Activated T-helper 1 cell treated with anti-CD3 and anti-CD28 coated beads, Interleukin-12 subunit alpha, Interleukin-12 subunit beta, Interleukin-2, Interleukin-4 antibody, amounts not matched to agents 30 ng/mL and 10 ng/mL and 1 ng/mL, durations not matched to agents 14 hours and 24 hours and 36 hours (primary cell): ENCODE data around the gene TFPI. TPM values are rescaled to one million over a fixed set of nuclear protein-coding genes. Genes with fewer than 3 reads are reported as not detected.

ENCODE experiments used
- DNase-seq: peaks from one replicate; pipeline ENCODE4 v3.0.0; 2021; ENCODE audit warnings: low spot score
- H3K27ac Mint-ChIP-seq: one replicate; pipeline ENCODE4 v1.8.0; 2021; ENCODE audit warnings: mild to moderate bottlenecking, mixed read lengths
- H3K27me3 Mint-ChIP-seq: one replicate; pipeline ENCODE4 v1.8.0; 2022; ENCODE audit warnings: mild to moderate bottlenecking, moderate library complexity, mixed read lengths; ENCODE audit not compliant: insufficient read depth
- H3K36me3 Mint-ChIP-seq: one replicate; pipeline ENCODE4 v1.8.0; 2021; ENCODE audit warnings: low read depth, mixed read lengths
- H3K4me1 Mint-ChIP-seq: one replicate; pipeline ENCODE4 v1.8.0; 2021; ENCODE audit warnings: low read depth, mixed read lengths
- H3K4me3 Mint-ChIP-seq: one replicate; pipeline ENCODE4 v1.8.0; 2021; ENCODE audit warnings: mild to moderate bottlenecking, moderate library complexity, mixed read lengths
- H3K9me3 Mint-ChIP-seq: one replicate; pipeline ENCODE4 v1.8.0; 2021; ENCODE audit warnings: mixed read lengths
- intact Hi-C: fragments of 100-400 bp; cut with micrococcal nuclease; formaldehyde crosslinking; loops from one replicate; pipeline ENCODE4 v1.15.1; 2024
- total RNA-seq: library from RNA; stranded (reverse); gene quantifications from 2 replicates; pipeline ENCODE4 v1.2.3, GENCODE V29; 2022

The TFPI gene
- total RNA-seq, 1 donor from 2014 or later, result 0.60 TPM

DNA sequence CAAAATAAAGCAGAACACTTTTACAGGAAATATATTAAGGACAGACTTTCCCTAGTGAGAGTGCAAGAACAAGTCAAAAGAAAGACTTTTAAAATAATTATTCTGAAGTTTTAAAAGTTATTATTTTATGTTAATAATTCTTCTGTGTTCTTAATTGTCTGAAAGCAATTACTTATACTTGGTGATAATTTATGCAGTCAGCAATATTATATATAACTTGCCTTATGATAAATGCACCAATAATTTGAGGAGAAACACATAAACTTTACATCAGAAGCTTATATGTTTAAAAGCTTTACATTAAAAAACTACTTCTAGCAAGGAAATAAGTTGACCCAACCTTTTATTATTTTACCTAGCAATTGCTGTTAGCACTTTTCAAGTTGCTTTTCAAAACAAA, 102.7 kb downstream of the TFPI start:
- peaks cover 4% of the 10 kb centered on the region for H3K27me3 Mint-ChIP-seq
- intact Hi-C loops, result no loop called here
- no peak overlapping the region for H3K27ac Mint-ChIP-seq
- H3K4me3 Mint-ChIP-seq, result no peak overlapping the region
- no peak for DNase-seq
- H3K36me3 Mint-ChIP-seq, result no peaks in the 10 kb centered on the region
- no peaks in the 10 kb centered on the region for H3K9me3 Mint-ChIP-seq
- H3K4me1 Mint-ChIP-seq, result peaks cover 14% of the 10 kb centered on the region

DNA sequence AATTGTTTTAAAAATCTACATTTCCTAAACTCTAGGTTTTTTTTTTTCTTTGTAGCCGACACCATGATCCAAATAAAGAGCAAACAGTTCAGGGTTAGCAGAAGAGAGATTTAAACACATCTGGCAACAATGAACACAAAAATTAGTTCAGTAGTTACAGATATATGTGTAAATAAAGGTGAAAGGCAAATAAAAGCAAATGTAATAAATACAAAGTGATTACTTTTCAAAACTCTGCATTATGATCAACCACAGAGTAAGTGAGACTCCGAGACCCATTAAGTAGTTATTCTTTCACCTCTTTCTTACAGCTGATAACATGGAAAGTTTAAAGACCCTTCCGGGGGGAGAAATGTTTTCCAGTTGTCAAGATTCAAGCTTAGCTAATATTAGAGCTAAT, 106.9 kb downstream of the TFPI start:
- H3K4me1 Mint-ChIP-seq, result peaks cover 14% of the 10 kb centered on the region
- no peak for DNase-seq
- peaks cover 4% of the 10 kb centered on the region for H3K27me3 Mint-ChIP-seq
- no peaks in the 10 kb centered on the region for H3K36me3 Mint-ChIP-seq
- H3K27ac Mint-ChIP-seq, result no peak overlapping the region
- no peaks in the 10 kb centered on the region for H3K9me3 Mint-ChIP-seq
- intact Hi-C loops, result no loop called here
- peak overlapping the region; percentile 33 for H3K4me3 Mint-ChIP-seq

DNA sequence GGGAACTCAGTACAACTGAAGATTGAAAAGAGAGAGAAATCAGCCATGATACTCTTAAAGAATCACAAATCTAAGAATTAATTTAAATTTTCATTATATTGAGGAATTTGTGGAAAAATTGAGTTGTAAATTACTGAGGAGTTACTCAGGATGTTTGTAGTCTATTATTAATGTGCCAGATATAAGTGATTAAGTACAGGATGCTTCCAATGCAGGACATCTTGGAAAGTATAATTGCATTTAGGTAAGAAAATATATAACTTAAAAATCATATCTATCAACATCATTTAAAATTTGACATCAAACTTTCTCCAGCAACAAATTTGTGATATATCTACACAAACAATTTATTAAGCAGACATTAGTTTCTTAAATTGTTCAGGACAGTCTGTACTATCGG, 107.5 kb downstream of the TFPI start:
- no peaks in the 10 kb centered on the region for H3K36me3 Mint-ChIP-seq
- no peak overlapping the region for H3K27ac Mint-ChIP-seq
- peaks cover 2% of the 10 kb centered on the region for H3K27me3 Mint-ChIP-seq
- H3K9me3 Mint-ChIP-seq, result no peaks in the 10 kb centered on the region
- intact Hi-C loops, result no loop called here
- no peak overlapping the region for H3K4me3 Mint-ChIP-seq
- no peak for DNase-seq
- peaks cover 14% of the 10 kb centered on the region for H3K4me1 Mint-ChIP-seq

DNA sequence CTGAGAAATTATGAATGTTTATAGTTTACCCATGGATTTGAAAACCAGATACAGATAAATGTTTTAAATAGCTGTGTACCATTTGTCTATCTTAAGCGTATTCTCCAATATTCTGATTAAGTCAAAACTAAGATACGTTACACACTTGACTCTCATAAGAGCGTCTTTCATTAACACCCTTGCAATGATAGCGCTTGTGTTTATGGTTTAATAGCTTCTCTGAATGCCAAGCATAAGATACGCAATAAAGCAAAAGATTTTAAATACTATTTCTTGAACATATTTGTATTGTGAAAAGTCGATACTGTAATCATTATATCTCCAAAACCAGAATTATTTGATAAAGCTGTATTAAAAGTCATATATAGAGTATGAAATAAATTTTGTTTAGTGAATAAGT, 109.2 kb downstream of the TFPI start:
- Mint-ChIP-seq H3K4me1 (peaks cover 14% of the 10 kb centered on the region), H3K4me3 (no peak overlapping the region), H3K9me3 (no peaks in the 10 kb centered on the region), H3K36me3 (no peaks in the 10 kb centered on the region), H3K27ac (no peak overlapping the region), H3K27me3 (no peaks in the 10 kb centered on the region)
- intact Hi-C loops, result no loop called here
- no peak for DNase-seq

DNA sequence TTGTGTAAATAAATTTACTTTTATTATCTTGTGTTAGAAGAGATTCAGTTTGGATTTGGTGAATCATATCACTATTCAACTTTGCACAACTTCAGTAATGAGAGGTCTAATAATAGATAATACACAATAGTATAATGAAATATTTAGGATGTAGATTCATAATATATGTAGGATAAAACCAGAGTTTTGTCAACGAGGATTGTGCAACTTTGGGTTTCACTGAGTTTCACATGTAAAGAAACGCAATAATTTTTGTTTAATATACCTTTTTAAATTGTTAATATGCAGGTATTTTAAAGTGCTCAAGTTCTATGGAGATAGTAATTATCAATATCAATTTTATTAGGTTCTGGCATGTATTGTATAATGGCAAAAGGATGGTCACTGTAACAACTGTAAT, 111.5 kb downstream of the TFPI start:
- intact Hi-C loops, result no loop called here
- H3K27me3 Mint-ChIP-seq, result no peaks in the 10 kb centered on the region
- no peak overlapping the region for H3K4me3 Mint-ChIP-seq
- no peaks in the 10 kb centered on the region for H3K9me3 Mint-ChIP-seq
- no peak for DNase-seq
- no peaks in the 10 kb centered on the region for H3K36me3 Mint-ChIP-seq
- peaks cover 5% of the 10 kb centered on the region for H3K4me1 Mint-ChIP-seq
- no peak overlapping the region for H3K27ac Mint-ChIP-seq

GRCh38 chr2:187442378-187442777, 111.9 kb downstream of the TFPI start:
- Mint-ChIP-seq H3K27ac (no peak overlapping the region), H3K9me3 (no peaks in the 10 kb centered on the region), H3K27me3 (no peaks in the 10 kb centered on the region), H3K4me3 (no peak overlapping the region), H3K4me1 (peaks cover 3% of the 10 kb centered on the region), H3K36me3 (no peaks in the 10 kb centered on the region)
- intact Hi-C loops, result no loop called here
- no peak for DNase-seq

- Mint-ChIP-seq H3K36me3 (no peaks in the 10 kb centered on the region), H3K4me1 (no peaks in the 10 kb centered on the region), H3K27me3 (no peaks in the 10 kb centered on the region), H3K4me3 (no peak overlapping the region), H3K27ac (no peak overlapping the region), H3K9me3 (no peaks in the 10 kb centered on the region)
- intact Hi-C loops, result no loop called here
- DNase-seq, result no peak
Observed at GRCh38 chr2:187440101-187440675, 114.0 kb downstream of the TFPI start.

- H3K27me3 Mint-ChIP-seq, result peaks cover 4% of the 10 kb centered on the region
Observed at GRCh38 chr2:187438455-187438854, 115.8 kb downstream of the TFPI start.

DNA sequence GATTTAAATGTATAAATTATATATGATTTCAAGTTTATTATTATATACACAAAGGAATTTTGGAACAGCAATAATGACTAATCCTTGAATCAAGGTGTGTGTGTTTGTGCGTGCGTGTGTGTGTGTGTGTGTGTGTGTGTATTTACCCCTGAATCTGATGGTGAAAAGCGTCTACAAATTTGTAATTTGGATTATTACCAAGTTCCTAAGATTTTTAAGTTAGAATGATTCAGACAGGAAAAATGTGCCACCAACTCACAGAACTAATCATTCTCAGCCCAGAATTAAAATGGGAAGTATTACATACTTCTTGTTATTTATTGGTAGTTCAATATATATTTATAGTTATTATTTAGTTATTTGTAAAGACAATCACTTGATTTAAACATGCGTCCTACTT, 118.5 kb downstream of the TFPI start:
- no peak overlapping the region for H3K27ac Mint-ChIP-seq
- H3K4me1 Mint-ChIP-seq, result no peaks in the 10 kb centered on the region
- H3K36me3 Mint-ChIP-seq, result no peaks in the 10 kb centered on the region
- no peak for DNase-seq
- intact Hi-C loops, result no loop called here
- no peaks in the 10 kb centered on the region for H3K9me3 Mint-ChIP-seq
- H3K4me3 Mint-ChIP-seq, result no peak overlapping the region
- H3K27me3 Mint-ChIP-seq, result peaks cover 4% of the 10 kb centered on the region

More at GRCh38 chr2:187438455-187438854, 115.8 kb downstream of the TFPI start:
- Mint-ChIP-seq H3K36me3 (no peaks in the 10 kb centered on the region), H3K9me3 (no peaks in the 10 kb centered on the region), H3K4me3 (no peak overlapping the region), H3K4me1 (no peaks in the 10 kb centered on the region), H3K27ac (no peak overlapping the region)
- intact Hi-C loops, result no loop called here
- DNase-seq, result no peak

DNA sequence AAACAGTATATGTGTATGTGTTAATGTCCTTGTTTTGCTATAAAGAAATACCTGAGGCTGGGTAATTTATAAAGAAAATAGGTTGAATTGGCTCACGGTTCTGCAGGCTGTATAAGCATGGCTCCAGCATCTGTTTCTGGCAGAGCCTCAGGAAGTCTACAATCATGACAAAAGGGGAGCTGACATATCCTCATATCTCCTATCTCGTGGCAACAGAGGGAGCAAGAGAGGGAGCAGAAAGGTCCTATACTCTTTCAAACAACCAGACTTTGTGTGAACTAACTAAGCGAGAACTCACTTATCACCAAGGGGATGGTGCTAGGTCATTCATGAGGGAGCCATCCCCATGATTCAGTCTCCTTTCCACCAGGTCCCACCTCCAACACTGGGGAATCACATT, 119.2 kb downstream of the TFPI start:
- no peak overlapping the region for H3K4me3 Mint-ChIP-seq
- H3K27me3 Mint-ChIP-seq, result peaks cover 4% of the 10 kb centered on the region
- intact Hi-C loops, result no loop called here
- H3K4me1 Mint-ChIP-seq, result no peaks in the 10 kb centered on the region
- H3K27ac Mint-ChIP-seq, result no peak overlapping the region
- no peaks in the 10 kb centered on the region for H3K36me3 Mint-ChIP-seq
- DNase-seq, result no peak
- no peaks in the 10 kb centered on the region for H3K9me3 Mint-ChIP-seq

DNA sequence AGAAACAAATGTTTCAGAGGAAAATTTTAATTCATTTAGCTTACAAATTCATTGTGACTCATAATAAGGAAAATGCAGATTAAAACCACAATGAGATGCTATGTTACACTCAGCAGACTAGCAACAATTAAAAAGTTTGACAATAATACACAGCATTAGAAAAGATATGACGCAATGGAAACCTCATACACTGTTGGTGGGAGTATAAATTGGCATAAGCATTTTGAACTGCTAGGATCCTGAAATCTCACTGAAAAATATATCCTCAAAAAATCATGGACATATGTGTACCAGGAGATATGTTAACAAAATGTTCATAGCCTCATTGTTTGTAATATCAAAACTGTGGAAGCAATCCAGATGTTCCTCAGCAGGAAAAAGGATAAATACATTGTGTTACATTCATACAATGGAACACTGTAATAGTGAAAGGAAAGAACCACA, 119.9 kb downstream of the TFPI start:
- Mint-ChIP-seq H3K4me3 (no peak overlapping the region), H3K4me1 (no peaks in the 10 kb centered on the region), H3K27me3 (peaks cover 4% of the 10 kb centered on the region), H3K36me3 (no peaks in the 10 kb centered on the region), H3K27ac (no peak overlapping the region), H3K9me3 (no peaks in the 10 kb centered on the region)
- no peak for DNase-seq
- intact Hi-C loops, result no loop called here

DNA sequence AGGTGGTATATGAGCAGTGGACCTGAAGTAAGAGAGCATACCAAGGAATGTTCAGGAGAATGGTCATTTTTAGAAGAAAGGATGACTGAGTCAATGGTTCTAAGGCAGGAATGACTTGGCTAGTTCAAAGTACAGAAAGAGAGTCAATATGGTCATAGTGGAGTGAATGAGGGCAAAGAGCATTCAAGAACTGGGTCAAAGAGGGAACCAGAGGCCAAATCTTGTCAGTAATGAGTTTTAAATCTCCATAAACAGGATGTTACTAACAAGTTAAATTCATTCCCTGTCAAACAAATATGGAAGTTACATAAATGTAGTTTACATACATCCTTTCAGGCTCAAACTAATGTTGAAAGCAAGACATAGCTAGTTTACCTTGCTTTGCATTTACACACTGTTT, 122.3 kb downstream of the TFPI start:
- Mint-ChIP-seq H3K4me1 (no peaks in the 10 kb centered on the region), H3K9me3 (no peaks in the 10 kb centered on the region), H3K27ac (no peak overlapping the region), H3K36me3 (no peaks in the 10 kb centered on the region), H3K27me3 (peaks cover 4% of the 10 kb centered on the region), H3K4me3 (no peak overlapping the region)
- no peak for DNase-seq
- intact Hi-C loops, result no loop called here

DNA sequence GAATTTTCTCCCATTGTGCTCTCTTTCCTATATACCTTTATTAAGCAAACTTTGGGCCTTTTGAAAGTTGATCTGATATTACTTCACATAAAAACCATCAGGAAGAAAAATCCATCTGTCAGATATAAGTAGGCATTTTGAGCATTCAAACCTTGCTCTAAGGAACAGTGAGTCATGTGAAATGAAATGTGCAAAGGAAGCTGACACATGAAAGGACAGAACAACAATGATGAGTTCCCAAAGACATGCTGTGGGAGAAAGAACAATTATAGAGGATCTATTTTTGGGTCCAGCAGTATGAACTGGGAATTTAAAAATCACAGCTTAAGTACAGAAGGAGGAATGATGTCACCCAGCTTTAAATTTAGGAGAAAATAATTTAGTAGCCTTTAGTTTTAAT, 124.2 kb downstream of the TFPI start:
- no peaks in the 10 kb centered on the region for H3K4me1 Mint-ChIP-seq
- H3K9me3 Mint-ChIP-seq, result no peaks in the 10 kb centered on the region
- H3K27ac Mint-ChIP-seq, result no peak overlapping the region
- H3K4me3 Mint-ChIP-seq, result no peak overlapping the region
- H3K27me3 Mint-ChIP-seq, result peaks cover 4% of the 10 kb centered on the region
- no peak for DNase-seq
- intact Hi-C loops, result no loop called here
- no peaks in the 10 kb centered on the region for H3K36me3 Mint-ChIP-seq

- no peaks in the 10 kb centered on the region for H3K9me3 Mint-ChIP-seq
- no peaks in the 10 kb centered on the region for H3K36me3 Mint-ChIP-seq
- H3K27ac Mint-ChIP-seq, result no peak overlapping the region
- H3K4me3 Mint-ChIP-seq, result no peak overlapping the region
- no peak for DNase-seq
- H3K4me1 Mint-ChIP-seq, result no peaks in the 10 kb centered on the region
- peaks cover 3% of the 10 kb centered on the region for H3K27me3 Mint-ChIP-seq
- intact Hi-C loops, result no loop called here
Observed at GRCh38 chr2:187424146-187424545, 130.1 kb downstream of the TFPI start.
